ENCODE results near the gene NDC1.
"Not testable (repeated sequence)": the region's sequence is repeated elsewhere in the genome, so short reads cannot be mapped to it uniquely, and the experiment has no call there.

Gene NDC1, protein sequence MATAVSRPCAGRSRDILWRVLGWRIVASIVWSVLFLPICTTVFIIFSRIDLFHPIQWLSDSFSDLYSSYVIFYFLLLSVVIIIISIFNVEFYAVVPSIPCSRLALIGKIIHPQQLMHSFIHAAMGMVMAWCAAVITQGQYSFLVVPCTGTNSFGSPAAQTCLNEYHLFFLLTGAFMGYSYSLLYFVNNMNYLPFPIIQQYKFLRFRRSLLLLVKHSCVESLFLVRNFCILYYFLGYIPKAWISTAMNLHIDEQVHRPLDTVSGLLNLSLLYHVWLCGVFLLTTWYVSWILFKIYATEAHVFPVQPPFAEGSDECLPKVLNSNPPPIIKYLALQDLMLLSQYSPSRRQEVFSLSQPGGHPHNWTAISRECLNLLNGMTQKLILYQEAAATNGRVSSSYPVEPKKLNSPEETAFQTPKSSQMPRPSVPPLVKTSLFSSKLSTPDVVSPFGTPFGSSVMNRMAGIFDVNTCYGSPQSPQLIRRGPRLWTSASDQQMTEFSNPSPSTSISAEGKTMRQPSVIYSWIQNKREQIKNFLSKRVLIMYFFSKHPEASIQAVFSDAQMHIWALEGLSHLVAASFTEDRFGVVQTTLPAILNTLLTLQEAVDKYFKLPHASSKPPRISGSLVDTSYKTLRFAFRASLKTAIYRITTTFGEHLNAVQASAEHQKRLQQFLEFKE

DNA sequence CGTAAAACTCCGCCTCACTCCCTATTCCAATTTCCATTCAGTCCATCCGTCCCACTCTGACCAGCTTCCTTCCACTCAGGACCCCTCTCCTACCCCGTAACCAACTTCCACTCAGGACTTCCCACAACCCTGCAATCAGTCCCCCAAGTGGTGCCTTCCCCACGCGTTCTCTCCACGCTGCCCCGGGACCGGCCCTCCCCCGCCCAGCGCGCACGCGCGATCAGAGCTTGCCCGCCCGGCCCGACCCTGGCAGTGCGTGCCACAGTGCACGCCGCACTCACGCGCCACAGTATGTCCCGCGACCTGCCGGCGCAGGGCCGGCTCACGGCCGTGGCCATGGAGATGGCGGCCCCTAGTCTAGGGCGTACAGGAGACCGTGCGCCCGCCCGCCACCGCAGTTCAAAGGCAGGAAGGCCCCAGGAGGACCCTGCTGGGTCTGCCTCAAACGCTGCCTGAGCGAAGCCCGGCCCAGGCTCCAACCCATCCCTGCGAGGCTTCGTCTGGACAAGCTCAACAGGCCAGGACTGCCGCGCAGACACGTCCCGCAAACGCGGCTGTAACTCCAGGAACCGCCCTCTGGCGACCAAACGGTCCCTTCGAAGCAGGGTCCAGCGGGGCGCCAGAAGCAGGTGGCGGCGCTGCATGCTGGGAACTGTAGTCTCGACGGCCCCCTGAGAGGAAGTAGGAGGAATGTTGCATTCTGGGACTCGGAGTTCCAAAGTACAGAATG lies at the start of gene NDC1:
Gene NDC1, minus strand, starts transcription at position 373 of the 730 bp plus-strand sequence. Its CDS starts 35 bp downstream, at position 338.
- peak; percentile 91 to 94 for DNase-seq

DNA sequence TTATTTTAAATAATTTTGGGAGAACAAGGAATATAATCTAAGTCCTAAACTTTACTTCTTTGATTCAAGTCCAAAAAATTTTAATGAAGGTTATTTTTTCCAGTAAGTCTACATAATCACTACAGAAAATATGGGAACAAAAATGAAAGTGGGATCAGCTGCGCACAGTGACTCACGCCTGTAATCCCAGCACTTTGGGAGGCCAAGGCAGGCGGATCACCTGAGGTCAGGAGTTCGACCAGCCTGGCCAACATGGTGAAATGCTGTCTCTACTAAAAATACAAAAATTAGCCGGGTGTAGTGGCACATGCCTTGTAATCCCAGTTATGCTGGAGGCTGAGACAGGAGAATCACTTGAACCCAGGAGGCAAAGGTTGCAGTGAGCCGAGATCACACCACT lies 45.5 kb upstream of the NDC1 start:
- not testable (repeated sequence) for DNase-seq

DNA sequence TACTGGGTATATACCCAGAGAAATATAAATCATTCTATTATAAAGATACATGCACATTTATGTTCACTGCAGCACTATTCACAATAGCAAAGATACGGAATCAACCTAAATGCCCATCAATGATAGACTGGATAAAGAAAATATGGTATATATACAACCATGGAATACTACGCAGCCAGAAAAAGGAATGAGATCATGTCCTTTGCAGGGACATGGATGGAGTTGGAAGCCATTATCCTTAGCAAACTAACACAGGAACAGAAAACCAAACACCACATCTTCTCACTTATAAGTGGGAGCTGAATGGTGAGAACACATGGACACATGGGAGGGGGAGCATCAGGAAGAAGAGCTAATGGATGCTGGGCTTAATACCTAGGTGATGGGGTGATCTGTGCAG lies 43.8 kb upstream of the NDC1 start:
- DNase-seq: not testable (repeated sequence)

DNA sequence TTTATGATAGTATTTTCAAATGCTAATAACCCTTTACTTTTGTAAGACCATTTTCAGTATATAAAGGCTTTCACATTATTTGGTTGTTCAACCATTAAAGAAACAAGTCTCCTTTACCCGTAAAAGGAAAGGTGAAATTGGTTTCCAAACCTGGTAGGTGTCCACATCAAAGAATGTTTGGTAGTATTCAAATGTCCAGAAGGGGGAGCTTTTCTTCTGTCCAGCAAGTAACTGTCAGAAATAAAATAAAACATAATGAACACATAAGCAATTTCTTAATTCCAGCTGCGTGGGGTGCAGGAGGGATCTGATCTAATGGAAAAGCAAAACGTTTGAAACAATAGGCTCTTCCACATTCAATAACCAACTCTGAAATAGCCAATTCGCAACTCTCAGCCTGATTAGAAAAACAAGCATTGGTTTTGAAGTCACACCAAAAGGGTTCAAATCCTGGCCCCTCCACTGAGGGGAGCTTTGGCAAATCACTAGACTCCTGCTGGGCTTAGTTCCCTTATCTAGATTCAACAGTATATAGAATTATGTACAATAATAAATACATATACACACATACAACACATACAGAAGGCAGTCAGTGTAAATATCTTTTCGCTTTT lies 40.5 kb upstream of the NDC1 start:
- peak in 1 of 2 donors; percentile 52 for DNase-seq

DNA sequence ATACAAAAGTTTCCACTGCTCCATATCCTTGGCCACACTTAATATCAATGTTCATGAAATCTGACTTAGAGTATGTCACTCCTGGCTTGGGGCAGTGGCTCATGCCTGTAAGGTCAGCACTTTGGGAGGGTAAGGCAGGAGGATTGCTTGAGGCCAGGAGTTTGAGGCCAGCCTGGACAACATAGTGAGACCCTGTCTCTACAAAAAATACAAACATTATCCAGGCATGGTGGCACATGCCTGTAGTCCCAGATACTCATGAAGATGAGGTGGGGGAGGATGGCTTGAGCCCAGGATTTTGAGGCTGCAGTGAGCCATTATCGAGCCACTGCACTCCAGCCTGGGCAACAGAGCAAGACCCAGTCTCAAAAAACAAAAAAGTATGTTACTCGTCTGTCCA lies 37.1 kb upstream of the NDC1 start:
- not testable (repeated sequence) for DNase-seq

DNA sequence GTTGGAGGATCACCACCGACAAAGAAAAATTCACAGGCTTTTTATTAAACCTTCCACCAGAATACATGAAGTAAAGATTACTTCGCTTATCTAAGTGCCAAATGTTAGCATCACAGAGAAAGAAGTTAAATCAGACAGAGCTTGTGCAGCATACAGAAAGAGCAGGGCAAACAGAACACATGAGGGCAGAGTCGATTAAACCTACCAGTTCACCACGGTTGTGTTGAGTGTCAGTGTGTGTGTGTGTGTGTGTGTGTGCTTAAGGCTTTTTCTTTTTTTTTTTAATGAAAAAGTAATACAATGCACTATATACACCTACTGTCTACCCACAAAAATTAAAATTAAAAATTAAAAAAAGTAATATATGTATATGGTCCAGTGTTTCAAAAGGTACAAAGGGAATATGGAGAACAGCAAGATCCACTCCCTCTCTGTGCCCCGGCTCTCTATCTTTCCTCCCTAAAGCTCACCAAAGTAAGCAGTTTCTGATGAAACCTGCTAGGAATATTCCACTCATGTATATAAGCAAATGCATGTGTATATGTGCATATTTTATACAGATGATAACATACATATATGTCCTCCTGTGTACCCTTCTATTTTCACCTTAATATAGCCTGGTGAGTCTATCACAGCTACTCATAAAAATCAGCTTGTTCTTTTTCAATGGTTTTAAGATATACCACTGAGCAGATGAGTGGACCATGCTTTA lies 33.8 kb upstream of the NDC1 start:
- no peak for DNase-seq

DNA sequence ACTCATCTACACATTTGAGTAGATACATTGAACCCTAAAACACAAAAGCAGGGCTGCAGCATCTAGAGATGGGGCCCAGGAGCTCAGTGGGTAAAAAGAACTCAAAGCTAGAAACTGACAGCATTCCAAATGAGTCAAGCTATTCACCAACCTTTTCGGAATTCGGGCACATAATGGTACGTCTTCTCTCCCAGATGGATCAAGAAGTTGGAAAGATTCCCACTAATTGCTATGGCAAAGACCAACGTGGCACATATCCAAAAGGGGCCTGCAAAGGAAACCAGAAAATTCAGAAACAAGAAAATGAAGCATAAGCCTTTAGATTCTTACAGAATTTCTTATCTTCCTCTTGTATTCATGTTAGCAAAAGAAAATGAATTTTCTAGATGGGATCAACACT lies 33.1 kb upstream of the NDC1 start:
- no peak for DNase-seq

DNA sequence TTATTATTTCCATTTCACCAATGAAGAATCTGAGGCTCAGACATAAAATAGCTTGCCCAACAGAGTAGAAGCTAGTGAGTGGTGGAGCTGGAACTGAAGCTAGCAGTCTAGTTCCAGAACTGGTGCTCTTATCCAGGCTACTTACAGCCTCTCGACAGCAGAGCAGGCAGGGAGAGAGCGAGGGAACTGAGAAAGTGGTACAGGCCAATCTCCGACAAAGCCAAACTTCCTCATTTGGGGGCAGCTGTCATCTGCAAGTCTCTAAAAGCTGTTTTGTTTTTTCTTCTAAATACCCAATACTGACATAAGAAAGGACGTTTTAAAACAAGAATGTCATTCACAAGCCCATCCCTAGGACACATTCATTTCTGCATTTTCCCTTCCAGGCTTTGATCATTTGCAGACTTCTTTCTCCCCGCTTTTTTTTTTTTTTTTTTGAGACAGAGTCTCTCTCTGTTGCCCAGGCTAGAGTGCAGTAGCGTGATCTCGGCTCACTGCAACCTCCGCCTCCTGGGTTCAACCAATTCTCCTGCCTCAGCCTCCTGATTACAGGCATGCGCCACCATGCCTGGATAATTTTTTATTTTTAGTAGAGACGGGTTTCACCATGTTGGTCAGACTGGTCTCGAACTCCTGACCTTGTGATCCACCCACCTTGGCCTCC lies 31.5 kb upstream of the NDC1 start:
- DNase-seq: no peak

DNA sequence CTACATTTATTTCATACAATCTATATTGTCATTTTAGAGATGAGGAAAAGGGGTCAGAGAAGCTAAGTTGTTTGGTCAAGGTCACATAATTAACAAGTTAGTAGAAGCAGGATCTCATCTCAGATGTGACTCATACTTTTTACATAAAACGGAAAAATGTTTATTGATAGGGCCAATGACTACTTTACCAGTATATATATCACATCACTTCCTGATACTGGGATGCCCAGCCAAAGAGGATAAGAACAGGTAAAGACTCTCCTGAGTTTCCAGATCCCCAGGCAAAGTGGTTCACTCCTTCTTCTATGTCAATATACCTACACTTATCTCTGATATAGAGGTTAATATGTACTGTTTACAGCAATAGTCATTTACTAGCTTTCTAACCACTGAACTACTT lies 30.5 kb upstream of the NDC1 start:
- no peak for DNase-seq

DNA sequence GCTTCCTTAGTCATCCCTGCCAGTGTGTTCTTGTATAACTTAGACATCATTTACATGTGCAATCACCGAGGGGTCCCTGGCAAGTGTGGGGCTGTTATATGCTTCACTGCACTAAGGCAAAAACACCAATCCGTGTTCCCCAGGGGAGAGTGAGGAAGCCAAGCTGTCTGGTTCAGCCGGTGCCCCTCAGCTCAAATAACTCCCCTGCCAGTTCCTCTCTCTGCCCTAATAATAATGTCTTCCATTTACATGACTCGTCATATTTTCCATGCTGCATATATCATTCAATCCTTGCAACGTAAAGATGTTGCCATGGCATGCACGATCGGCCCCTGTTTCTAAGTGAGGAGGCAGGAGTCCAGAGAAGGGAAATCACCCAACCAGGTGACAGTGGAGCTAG lies 24.4 kb upstream of the NDC1 start:
- DNase-seq: no peak

DNA sequence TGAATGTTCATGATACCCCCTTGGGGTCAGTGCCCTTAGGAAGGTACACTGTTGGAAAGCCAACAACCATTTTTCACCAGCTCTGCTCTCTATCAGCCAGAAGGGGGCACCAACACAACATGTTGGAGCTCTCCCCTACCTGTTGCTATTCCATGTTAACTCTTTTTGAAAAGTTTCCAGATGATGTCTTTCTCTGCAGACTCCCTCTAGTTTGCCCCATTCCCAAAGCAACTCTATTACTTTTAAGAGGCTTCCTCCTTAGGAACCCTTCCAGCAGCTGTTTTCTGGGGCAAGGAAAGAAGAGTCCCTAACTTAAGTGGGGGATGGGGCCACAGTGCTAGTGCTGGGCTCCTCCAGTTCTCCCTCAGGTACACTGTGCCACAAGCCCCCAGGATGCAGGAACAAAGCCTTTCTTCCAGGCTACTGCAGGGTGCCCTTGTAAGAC lies 22.9 kb upstream of the NDC1 start:
- peak; percentile 41 to 67 for DNase-seq

DNA sequence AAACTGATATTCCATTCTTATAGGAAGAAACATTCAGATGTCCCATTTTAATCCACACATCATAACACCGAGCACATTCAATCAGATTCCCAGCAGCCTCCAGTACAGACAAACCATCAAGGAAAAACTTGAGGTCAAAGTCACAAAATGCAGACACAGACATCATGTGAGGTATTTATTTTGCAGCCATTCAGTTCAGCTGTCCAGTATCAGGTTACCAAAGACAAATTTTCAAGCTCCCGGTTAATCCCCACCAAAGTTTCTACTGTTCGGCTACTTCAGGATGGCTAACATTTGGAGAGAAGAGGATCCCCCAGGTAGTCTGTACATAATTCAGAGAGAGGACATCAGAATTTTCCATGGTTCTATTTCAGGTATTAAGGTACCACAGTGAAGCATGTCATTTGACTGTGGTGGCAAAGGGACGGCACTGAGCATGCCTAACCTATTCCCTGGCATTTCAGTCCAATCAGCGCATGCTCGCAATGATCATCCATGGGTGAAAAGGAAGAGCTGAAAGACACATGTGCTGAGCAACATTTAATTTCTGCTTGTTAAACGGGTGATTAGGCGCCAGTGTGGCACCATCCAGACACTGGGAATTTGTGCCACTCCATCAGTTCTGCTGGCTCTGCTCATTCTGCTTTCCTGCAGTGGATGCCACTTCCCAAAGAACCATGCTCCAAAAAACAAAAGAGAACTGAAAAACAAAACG lies 13.6 kb upstream of the NDC1 start:
- no peak for DNase-seq

DNA sequence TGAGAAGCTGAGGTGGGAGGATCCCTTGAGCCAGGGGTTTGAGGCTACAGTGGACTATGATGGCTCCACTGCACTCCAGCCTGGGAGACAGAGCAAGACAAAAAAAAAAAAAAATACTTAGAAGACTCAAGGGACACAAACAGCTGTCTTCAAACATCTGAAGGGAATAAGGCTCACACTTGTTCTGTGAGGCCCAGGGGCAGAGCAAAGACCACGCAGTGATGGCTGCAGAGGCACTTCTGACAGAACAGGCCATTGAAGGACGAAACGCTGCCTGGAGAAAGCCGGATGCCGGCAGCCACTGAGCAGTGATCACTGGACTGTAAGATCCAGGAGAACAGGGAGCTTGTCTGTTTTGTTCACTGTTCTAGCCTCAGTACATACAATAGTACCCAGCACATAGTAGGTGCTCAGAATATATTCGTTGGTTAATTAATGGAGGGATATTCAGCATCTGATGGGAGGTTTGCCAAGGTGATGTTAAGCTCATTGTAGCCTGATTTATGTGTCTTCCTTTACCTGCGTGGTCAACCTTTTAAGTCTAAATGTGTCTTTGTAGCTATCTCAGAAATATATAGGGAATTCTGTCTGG lies 12.1 kb upstream of the NDC1 start:
- no peak for DNase-seq

DNA sequence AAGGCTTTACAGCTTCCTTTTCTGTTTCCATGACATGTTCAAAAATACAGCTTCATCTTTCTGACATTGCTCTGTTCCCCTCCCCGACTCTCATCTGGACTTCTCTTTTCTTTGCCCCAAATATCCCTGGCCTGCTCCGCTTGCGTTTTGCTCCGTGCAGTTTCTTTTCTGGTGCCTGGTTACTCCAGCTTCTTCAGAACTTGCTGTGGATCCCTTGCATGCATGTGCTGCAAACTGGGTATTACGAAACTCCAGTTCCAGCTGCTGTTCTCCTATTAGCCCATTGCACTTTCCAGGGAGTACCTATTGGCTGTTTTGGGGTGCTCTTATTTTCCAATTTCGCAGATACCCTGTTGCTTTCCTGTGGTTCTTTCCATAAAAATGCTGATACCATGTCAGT lies 9.9 kb upstream of the NDC1 start:
- DNase-seq: no peak

DNA sequence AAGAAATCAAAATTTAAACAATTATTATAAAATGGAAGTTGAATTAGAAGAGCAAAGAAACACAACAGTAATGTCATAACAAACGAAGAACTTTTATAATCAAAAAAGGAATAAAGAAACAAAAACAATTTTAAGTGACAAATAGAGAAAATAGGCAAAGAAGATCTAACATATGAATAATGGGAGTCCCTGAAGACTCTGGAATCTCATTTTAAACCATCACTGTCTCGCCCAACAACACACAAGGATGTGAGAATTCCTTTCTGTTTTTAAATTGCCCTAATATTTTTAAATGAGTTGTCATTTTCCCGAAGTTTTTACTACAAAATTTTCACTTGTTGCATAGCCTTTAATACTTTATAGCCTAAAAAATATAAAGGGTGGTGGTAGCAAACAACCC lies 4.3 kb upstream of the NDC1 start:
- no peak for DNase-seq

DNA sequence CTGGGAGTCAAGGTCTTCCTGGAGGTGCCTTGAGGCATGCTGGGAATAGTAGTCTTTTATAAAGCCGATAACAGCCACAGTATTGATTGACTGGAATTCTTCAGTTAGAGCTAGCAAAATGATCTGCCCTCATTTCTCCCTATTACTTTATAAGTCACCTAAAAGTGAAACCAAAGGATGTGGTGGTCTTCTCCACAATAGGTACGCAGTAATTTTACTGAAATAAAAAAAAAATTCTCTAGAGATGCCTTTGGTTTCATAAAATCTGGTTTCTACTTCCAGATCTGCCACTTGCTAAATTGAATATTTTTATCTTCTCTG lies 518 bp upstream of the NDC1 start:
- no peak for DNase-seq

DNA sequence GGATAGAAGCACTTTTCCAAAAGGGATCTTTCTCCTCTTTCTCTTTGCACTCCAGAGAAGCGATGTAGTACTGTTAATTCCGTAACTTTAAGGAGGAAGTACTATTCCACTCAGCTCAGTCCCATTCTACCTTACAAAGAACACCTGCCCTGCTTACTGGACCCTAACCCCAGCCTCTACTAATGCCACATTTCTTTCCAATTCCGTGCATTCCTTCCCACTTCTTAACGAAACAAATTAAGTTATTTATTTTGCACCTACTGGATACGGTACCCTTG lies 511 bp downstream of the NDC1 start:
- no peak for DNase-seq

DNA sequence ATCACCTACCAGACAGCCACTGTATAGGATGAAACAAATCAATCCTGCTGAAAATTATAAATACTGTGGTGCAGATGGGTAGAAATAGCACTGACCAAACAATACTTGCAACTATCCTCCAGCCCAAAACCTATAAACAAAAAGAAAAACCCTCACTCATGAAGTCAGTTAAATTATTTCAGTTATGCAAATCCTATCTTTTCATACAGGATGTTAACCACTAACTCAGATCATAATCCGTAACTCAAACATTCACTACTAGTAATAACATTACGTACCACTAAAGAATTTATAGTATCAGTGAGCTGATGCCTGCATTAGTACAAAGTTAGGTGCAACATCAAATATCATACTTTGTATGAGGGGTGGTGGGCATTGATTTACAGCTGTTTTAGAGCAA lies 2.6 kb downstream of the NDC1 start:
- DNase-seq: no peak

DNA sequence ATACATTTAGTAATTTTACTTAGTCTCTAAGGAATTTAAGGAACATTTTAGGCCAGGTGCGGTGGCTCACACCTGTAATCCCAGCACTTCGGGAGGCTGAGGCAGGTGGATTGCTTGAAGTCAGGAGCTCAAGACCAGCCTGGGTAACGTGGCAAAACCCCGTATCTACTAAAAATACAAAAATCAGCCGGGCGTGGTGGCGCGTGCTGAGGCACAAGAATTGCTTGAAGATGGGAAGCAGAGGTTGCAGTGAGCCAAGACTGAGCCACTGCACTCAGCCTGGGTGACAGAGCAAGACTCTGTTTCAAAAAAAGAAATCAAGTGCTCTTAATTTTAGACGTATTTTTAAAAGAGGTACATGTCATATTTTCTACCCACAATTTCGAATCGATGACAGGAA lies 3.3 kb downstream of the NDC1 start:
- no peak for DNase-seq

DNA sequence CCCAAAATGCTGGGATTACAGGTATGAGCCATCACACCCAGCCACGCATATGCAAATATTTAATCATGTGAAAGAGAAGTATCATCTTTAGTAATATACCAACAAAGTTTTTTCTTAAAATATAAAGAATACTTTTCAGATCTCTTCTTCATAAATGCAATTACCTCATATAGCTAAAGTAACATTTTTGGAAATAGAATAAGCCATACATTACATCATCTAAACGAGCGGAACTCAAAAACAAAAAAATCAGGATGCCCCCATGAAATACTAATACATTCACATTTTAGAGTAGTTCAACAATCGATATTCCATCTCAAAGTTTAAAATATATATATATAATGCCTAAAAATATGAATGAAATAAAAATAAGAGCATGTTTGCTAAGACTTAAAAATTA lies 4.7 kb downstream of the NDC1 start:
- no peak for DNase-seq

DNA sequence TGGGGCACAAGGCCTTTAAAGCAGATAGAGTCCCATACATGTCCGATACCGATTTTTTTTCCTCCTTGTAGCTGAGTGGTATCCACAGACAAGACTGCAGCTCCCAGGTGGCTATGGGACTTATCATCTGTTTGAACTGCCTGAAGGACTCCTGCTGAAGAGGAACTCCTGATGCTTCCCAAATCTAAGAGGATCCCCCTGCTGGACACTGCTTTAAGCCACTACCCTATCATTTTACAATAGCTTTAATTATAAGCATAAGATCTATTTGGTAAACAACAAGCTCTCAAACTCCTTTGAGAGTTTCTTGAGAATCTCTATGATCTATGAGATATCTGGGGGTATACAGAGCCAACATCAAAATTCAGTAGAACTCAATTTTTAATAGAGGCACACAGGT lies 11.7 kb downstream of the NDC1 start:
- no peak for DNase-seq
